ENCODE data around the gene TAAR5. TPM values are rescaled to one million over a fixed set of nuclear protein-coding genes. Genes with fewer than 3 reads are reported as not detected.
"Not testable (repeated sequence)": the region's sequence is repeated elsewhere in the genome, so short reads cannot be mapped to it uniquely, and the experiment has no call there.

Gene TAAR5, protein sequence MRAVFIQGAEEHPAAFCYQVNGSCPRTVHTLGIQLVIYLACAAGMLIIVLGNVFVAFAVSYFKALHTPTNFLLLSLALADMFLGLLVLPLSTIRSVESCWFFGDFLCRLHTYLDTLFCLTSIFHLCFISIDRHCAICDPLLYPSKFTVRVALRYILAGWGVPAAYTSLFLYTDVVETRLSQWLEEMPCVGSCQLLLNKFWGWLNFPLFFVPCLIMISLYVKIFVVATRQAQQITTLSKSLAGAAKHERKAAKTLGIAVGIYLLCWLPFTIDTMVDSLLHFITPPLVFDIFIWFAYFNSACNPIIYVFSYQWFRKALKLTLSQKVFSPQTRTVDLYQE
- total RNA-seq (not detected), polyA plus RNA-seq (ENCODE audit: insufficient read depth in 1 of 8, insufficient read length in 8 of 8, low replicate concordance in 1 of 8) (not detected)
- long read RNA-seq, donor 1: 0 reads
- long read RNA-seq, donor 2: 0 reads
- long read RNA-seq, donor 3: 0 reads
- long read RNA-seq, donor 4, partial matches to known transcripts: 0 of 1 reads
- long read RNA-seq, donor 4, other reads (novel, unspliced or antisense): 0 of 1 reads
- long read RNA-seq, donor 5: 0 reads
- long read RNA-seq, donor 6: 0 reads
- long read RNA-seq, donor 7: 0 reads
- long read RNA-seq, donor 8: 0 reads
- long read RNA-seq, donor 9: 0 reads
- long read RNA-seq, donor 10, partial matches to known transcripts: 0 of 1 reads
- long read RNA-seq, donor 10, other reads (novel, unspliced or antisense): 0 of 1 reads
- long read RNA-seq, donor 11: 0 reads

DNA sequence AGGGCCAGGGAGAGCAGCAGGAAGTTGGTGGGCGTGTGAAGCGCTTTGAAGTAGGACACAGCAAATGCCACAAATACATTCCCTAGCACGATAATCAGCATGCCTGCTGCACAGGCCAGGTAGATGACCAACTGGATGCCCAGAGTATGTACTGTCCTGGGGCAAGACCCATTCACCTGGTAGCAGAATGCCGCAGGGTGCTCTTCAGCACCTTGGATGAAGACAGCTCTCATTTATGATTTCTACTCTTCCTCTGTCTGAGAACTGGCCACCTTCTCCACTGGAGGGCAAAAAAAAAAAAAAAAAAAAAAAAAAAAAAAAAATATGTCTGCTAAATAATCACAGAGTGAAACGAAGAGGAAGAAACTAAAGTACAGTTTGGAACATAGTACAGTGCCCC lies at the start of gene TAAR5:
Gene TAAR5, minus strand, starts transcription at position 288 of the 400 bp plus-strand sequence. Its CDS starts 55 bp downstream, at position 233.
- WGBS (ENCODE audit: insufficient coverage): 25% methylated on average over 1 of the region's 5 CpGs
- no peak within 1 kb of the TSS for H3K4me3 ChIP-seq (ENCODE audit: low read length)
- H3K36me3 ChIP-seq (ENCODE audit: control insufficient read depth, insufficient read depth, low read length): no peaks in the 10 kb centered on the region
- H3K27ac ChIP-seq (ENCODE audit: low read length): no peak within 1 kb of the TSS
- H3K9me3 ChIP-seq (replicated peaks; ENCODE audit: control insufficient read depth, low read depth, low read length): no peaks in the 10 kb centered on the region
- DNase-seq: no peak
- no peaks in the 10 kb centered on the region for H3K4me1 ChIP-seq (ENCODE audit: control insufficient read depth, insufficient read depth, low read length)
- no peaks in the 10 kb centered on the region for H3K27me3 ChIP-seq (ENCODE audit: control insufficient read depth, insufficient read depth, low read length)

DNA sequence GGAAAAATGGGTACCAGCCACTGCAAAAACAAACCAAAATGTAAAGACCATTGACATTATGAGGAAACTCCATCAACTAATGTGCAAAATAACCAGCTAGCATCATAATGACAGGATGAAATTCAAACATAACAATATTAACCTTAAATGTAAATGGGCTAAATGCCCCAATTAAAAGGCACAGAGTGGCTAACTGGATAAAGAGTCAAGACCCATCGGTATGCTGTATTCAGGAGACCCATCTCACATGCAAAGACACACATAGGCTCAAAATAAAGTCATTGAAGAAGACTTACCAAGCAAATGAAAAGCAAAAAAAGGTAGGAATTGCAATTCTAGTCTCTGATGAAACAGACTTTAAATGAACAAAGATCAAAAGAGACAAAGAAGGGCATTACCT lies 47.6 kb upstream of the TAAR5 start:
- WGBS (ENCODE audit: insufficient coverage): no CpG with 5 or more reads among the region's 1 CpG
- not testable (repeated sequence) for H3K9me3 ChIP-seq (replicated peaks; ENCODE audit: control insufficient read depth, low read depth, low read length); H3K36me3 ChIP-seq (ENCODE audit: control insufficient read depth, insufficient read depth, low read length); H3K27me3 ChIP-seq (ENCODE audit: control insufficient read depth, insufficient read depth, low read length); DNase-seq; H3K4me1 ChIP-seq (ENCODE audit: control insufficient read depth, insufficient read depth, low read length); H3K27ac ChIP-seq (ENCODE audit: low read length); H3K4me3 ChIP-seq (ENCODE audit: low read length)

DNA sequence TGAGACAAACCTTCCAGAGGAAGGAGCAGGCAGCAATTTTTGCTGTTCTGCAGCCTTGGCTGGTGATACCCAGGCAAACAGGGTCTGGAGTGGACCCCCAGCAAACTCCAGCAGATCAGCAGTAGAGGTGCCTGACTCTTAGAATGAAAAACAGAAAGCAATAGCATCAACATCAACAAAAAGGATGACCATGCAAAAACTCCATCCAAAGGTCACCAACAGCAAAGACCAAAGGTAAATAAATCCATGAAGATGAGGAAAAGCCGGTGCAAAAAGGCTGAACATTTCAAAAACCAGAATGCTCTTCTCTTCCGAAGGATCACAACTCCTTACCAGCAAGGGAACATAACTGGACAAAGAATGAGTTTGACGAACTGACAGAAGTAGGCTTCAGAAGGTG lies 46.4 kb upstream of the TAAR5 start:
- not testable (repeated sequence) for DNase-seq; H3K9me3 ChIP-seq (replicated peaks; ENCODE audit: control insufficient read depth, low read depth, low read length); H3K4me3 ChIP-seq (ENCODE audit: low read length); H3K36me3 ChIP-seq (ENCODE audit: control insufficient read depth, insufficient read depth, low read length); H3K27me3 ChIP-seq (ENCODE audit: control insufficient read depth, insufficient read depth, low read length); H3K4me1 ChIP-seq (ENCODE audit: control insufficient read depth, insufficient read depth, low read length); H3K27ac ChIP-seq (ENCODE audit: low read length)
- no CpG with 5 or more reads among the region's 3 CpGs for WGBS (ENCODE audit: insufficient coverage)

GRCh38 chr6:132635288-132635687 lies 45.7 kb upstream of the TAAR5 start:
- not testable (repeated sequence) for H3K4me3 ChIP-seq (ENCODE audit: low read length)

GRCh38 chr6:132634796-132635195 lies 45.3 kb upstream of the TAAR5 start:
- Histone ChIP-seq H3K27ac (ENCODE audit: low read length) (no peak overlapping the region), H3K4me1 (ENCODE audit: control insufficient read depth, insufficient read depth, low read length) (no peaks in the 10 kb centered on the region), H3K4me3 (ENCODE audit: low read length) (no peak overlapping the region), H3K27me3 (ENCODE audit: control insufficient read depth, insufficient read depth, low read length) (no peaks in the 10 kb centered on the region), H3K9me3 (replicated peaks; ENCODE audit: control insufficient read depth, low read depth, low read length) (no peaks in the 10 kb centered on the region), H3K36me3 (ENCODE audit: control insufficient read depth, insufficient read depth, low read length) (no peaks in the 10 kb centered on the region)
- DNase-seq: no peak
- WGBS (ENCODE audit: insufficient coverage): 64% methylated on average over 3 of the region's 4 CpGs

More at GRCh38 chr6:132635288-132635687, 45.7 kb upstream of the TAAR5 start:
- H3K9me3 ChIP-seq (replicated peaks; ENCODE audit: control insufficient read depth, low read depth, low read length); DNase-seq; H3K27ac ChIP-seq (ENCODE audit: low read length); H3K27me3 ChIP-seq (ENCODE audit: control insufficient read depth, insufficient read depth, low read length); H3K36me3 ChIP-seq (ENCODE audit: control insufficient read depth, insufficient read depth, low read length); H3K4me1 ChIP-seq (ENCODE audit: control insufficient read depth, insufficient read depth, low read length): not testable (repeated sequence)
- 80% methylated on average over 1 of the region's 3 CpGs for WGBS (ENCODE audit: insufficient coverage)

DNA sequence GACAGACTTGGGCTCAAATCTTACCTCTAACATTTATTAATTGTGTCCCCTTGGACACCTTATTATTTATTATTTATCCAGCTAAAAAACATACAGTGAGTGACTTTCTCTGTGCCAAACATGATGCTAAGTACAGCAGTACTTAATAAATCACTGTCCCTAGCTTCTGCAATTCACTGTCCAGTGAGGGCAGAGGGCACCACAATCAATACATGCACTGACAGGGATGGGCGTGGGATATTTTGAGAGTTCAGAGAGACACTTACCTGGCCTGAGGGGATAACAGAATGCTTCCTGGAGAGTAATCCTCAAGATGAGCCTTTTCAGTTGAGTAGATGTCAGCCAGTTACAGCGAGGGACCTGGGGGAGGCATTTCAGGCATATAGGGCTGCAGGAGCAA lies 43.8 kb upstream of the TAAR5 start:
- Histone ChIP-seq H3K27ac (ENCODE audit: low read length) (no peak overlapping the region), H3K9me3 (replicated peaks; ENCODE audit: control insufficient read depth, low read depth, low read length) (no peaks in the 10 kb centered on the region), H3K27me3 (ENCODE audit: control insufficient read depth, insufficient read depth, low read length) (no peaks in the 10 kb centered on the region), H3K4me3 (ENCODE audit: low read length) (no peak overlapping the region), H3K4me1 (ENCODE audit: control insufficient read depth, insufficient read depth, low read length) (no peaks in the 10 kb centered on the region), H3K36me3 (ENCODE audit: control insufficient read depth, insufficient read depth, low read length) (no peaks in the 10 kb centered on the region)
- 75% methylated on average over 2 of the region's 2 CpGs for WGBS (ENCODE audit: insufficient coverage)
- DNase-seq: no peak

DNA sequence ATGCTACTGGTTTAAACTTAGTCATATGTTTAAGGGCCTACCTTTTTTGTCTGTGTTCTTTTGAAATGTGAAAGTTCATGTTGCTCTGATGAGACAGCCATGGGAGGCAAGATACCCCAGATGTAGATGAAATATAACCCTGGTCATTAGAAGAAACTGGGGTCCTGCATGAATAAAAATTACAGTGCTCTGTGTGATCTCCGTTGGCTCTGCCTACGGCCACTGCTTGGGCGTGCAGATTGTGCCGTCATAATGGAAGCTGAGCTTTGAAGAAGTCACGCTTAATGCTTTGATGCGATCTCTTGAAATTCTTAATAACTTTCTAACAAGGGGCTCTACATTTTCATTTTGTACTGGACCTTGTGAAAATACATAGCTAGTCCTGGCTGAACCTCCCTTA lies 34.6 kb upstream of the TAAR5 start, which contains the start of gene TAAR2:
Gene TAAR2, minus strand, starts transcription at position 101 of the 400 bp plus-strand sequence. Its CDS starts 0 bp downstream, at position 101.
- no peak within 1 kb of the TSS for H3K27ac ChIP-seq (ENCODE audit: low read length)
- H3K4me3 ChIP-seq (ENCODE audit: low read length): no peak within 1 kb of the TSS
- 93% methylated on average over 4 of the region's 6 CpGs for WGBS (ENCODE audit: insufficient coverage)
- DNase-seq: no peak
- no peaks in the 10 kb centered on the region for H3K4me1 ChIP-seq (ENCODE audit: control insufficient read depth, insufficient read depth, low read length)
- no peaks in the 10 kb centered on the region for H3K9me3 ChIP-seq (replicated peaks; ENCODE audit: control insufficient read depth, low read depth, low read length)
- H3K36me3 ChIP-seq (ENCODE audit: control insufficient read depth, insufficient read depth, low read length): no peaks in the 10 kb centered on the region
- no peaks in the 10 kb centered on the region for H3K27me3 ChIP-seq (ENCODE audit: control insufficient read depth, insufficient read depth, low read length)

DNA sequence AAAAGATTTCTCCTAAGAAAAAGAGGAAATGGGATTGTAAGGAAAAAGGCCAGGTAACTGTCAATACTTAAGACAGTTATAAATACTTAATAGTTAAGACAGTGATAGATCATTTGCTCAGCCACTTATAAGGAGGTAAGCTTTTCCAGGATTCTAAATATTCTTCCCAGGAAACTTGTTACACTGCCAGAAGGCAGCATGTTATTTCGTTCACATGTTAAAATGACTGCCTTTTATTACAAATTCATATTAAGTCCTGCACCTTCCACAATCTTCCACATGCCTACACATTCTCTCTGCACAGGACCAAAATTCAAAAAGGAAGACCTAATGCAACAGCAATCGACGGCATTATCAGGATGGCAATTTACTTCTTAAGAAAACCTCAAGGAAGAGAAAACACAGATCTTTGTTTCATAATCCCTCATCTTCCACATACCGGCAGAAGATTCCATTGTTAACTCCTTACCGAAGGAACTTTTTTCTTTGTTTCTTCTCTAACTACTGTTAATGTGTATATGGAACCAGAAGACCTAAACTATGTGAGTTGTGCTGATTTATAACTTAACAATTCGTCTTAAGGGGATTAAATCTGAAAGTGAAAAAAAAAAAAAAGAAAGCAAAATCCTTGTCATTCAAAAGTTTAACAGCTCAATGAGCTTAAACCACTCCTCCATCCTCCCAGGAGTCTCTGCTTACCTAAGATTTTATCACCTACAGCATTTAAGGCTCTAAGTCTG lies 33.7 kb upstream of the TAAR5 start:
- Histone ChIP-seq H3K4me3 (ENCODE audit: low read length) (no peak overlapping the region), H3K27me3 (ENCODE audit: control insufficient read depth, insufficient read depth, low read length) (no peaks in the 10 kb centered on the region), H3K4me1 (ENCODE audit: control insufficient read depth, insufficient read depth, low read length) (no peaks in the 10 kb centered on the region), H3K9me3 (replicated peaks; ENCODE audit: control insufficient read depth, low read depth, low read length) (no peaks in the 10 kb centered on the region), H3K27ac (ENCODE audit: low read length) (no peak overlapping the region), H3K36me3 (ENCODE audit: control insufficient read depth, insufficient read depth, low read length) (no peaks in the 10 kb centered on the region)
- DNase-seq: peak; percentile 75
- WGBS (ENCODE audit: insufficient coverage): 0% methylated on average over 1 of the region's 6 CpGs

- Histone ChIP-seq H3K4me3 (ENCODE audit: low read length) (no peak overlapping the region), H3K36me3 (ENCODE audit: control insufficient read depth, insufficient read depth, low read length) (no peaks in the 10 kb centered on the region), H3K27ac (ENCODE audit: low read length) (no peak overlapping the region), H3K4me1 (ENCODE audit: control insufficient read depth, insufficient read depth, low read length) (no peaks in the 10 kb centered on the region), H3K9me3 (replicated peaks; ENCODE audit: control insufficient read depth, low read depth, low read length) (no peaks in the 10 kb centered on the region), H3K27me3 (ENCODE audit: control insufficient read depth, insufficient read depth, low read length) (no peaks in the 10 kb centered on the region)
- no peak for DNase-seq
- WGBS (ENCODE audit: insufficient coverage): no CpG with 5 or more reads among the region's 1 CpG
Measured at GRCh38 chr6:132616677-132617076, 27.1 kb upstream of the TAAR5 start.

DNA sequence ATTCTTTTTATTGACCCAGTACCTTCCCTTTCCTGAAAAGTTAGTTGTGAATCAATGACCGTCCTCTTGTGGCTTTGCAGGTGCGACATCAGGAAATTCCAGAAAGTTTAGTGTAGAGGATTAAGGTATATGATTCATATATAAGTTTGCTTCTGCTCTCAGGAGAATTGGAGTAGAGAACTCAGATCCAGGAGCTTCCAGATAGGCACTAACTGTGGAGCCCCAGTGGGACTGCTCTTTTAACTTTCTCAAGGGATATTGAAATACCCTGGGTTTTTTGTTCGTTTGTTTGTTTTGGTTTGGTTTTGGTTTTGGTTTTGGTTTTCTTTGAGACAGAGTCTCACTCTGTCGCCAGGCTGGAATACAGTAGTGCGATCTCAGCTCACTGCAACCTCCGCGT lies 25.0 kb upstream of the TAAR5 start:
- DNase-seq: no peak
- H3K4me3 ChIP-seq (ENCODE audit: low read length): no peak overlapping the region
- WGBS (ENCODE audit: insufficient coverage): no CpG with 5 or more reads among the region's 7 CpGs
- no peaks in the 10 kb centered on the region for H3K27me3 ChIP-seq (ENCODE audit: control insufficient read depth, insufficient read depth, low read length)
- H3K27ac ChIP-seq (ENCODE audit: low read length): no peak overlapping the region
- H3K9me3 ChIP-seq (replicated peaks; ENCODE audit: control insufficient read depth, low read depth, low read length): no peaks in the 10 kb centered on the region
- H3K36me3 ChIP-seq (ENCODE audit: control insufficient read depth, insufficient read depth, low read length): no peaks in the 10 kb centered on the region
- no peaks in the 10 kb centered on the region for H3K4me1 ChIP-seq (ENCODE audit: control insufficient read depth, insufficient read depth, low read length)

Measured in muscle of leg (tissue), 16 donors.